SHP77 (cell line): ENCODE measurements around the gene FREY1.
"Not testable (repeated sequence)": the region's sequence is repeated elsewhere in the genome, so short reads cannot be mapped to it uniquely, and the experiment has no call there.

Experiments
- DNase-seq, 2 experiments: peaks; one replicate each; lab custom pipeline; 2025; lab: John Stamatoyannopoulos, UW

Gene FREY1

GRCh38 chr11:45913942-45914635 lies 7.0 kb upstream of the FREY1 start:
- no peak for DNase-seq

GRCh38 chr11:45913514-45913913 lies 6.4 kb upstream of the FREY1 start:
- DNase-seq: no peak

GRCh38 chr11:45910623-45911022 lies 3.6 kb upstream of the FREY1 start:
- DNase-seq: no peak

- DNase-seq: no peak
Observed at GRCh38 chr11:45909594-45910475, 2.8 kb upstream of the FREY1 start.

GRCh38 chr11:45907911-45908370 lies 870 bp upstream of the FREY1 start:
- DNase-seq: no peak

- no peak for DNase-seq
Observed at GRCh38 chr11:45906096-45906682, 882 bp downstream of the FREY1 start.

- DNase-seq: not testable (repeated sequence)
Observed at GRCh38 chr11:45905576-45905975, 1.5 kb downstream of the FREY1 start.

- DNase-seq: no peak
Observed at GRCh38 chr11:45905095-45905494, 2.0 kb downstream of the FREY1 start.

- DNase-seq: no peak
Observed at GRCh38 chr11:45904309-45904915, 2.7 kb downstream of the FREY1 start.

GRCh38 chr11:45902452-45903380 lies 4.4 kb downstream of the FREY1 start:
- DNase-seq: no peak

- no peak for DNase-seq
Observed at GRCh38 chr11:45901626-45902025, 5.4 kb downstream of the FREY1 start.

- DNase-seq: no peak
Observed at GRCh38 chr11:45900916-45901617, 6.0 kb downstream of the FREY1 start.

- DNase-seq: not testable (repeated sequence)
Observed at GRCh38 chr11:45900175-45900800, 6.8 kb downstream of the FREY1 start.

- DNase-seq: peak; percentile 95
Observed at GRCh38 chr11:45899448-45900174, 7.5 kb downstream of the FREY1 start.

- no peak for DNase-seq
Observed at GRCh38 chr11:45899086-45899447, 8.0 kb downstream of the FREY1 start.

- peak; percentile 19 to 29 for DNase-seq
Observed at GRCh38 chr11:45897556-45897955, 9.5 kb downstream of the FREY1 start.

- peak; percentile 90 to 95 for DNase-seq
Observed at GRCh38 chr11:45896422-45896984, 10.6 kb downstream of the FREY1 start.

- DNase-seq: no peak
Observed at GRCh38 chr11:45895553-45896259, 11.4 kb downstream of the FREY1 start.
